ENCODE data around the gene YAE1. TPM values are rescaled to one million over a fixed set of nuclear protein-coding genes. Genes with fewer than 3 reads are reported as not detected.

Gene YAE1
- total RNA-seq, 2 experiments from 2014 or later: 4.6 to 5.5 TPM

GRCh38 chr7:39557911-39558310, 8.3 kb upstream of the YAE1 start:
- Mint-ChIP-seq H3K9me3 (no peaks in the 10 kb centered on the region), H3K36me3 (ENCODE audit: low read depth) (no peaks in the 10 kb centered on the region), H3K27me3 (ENCODE audit: low read depth) (peaks cover 3% of the 10 kb centered on the region), H3K27ac (no peak overlapping the region), H3K4me3 (no peak overlapping the region), H3K4me1 (ENCODE audit: low read depth) (no peaks in the 10 kb centered on the region)
- intact Hi-C loops (cut with micrococcal nuclease): no loop called here
- DNase-seq: no peak
- CTCF ChIA-PET: interaction anchor here (1.0 kb wide), 1 partner anchor 104 kb away, joined by 3 read pairs; no protein-coding TSS in a partner anchor

- no peak overlapping the region for H3K4me3 Mint-ChIP-seq
- DNase-seq: no peak
- no peak overlapping the region for H3K27ac Mint-ChIP-seq
- H3K4me1 Mint-ChIP-seq (ENCODE audit: low read depth): peaks cover 3% of the 10 kb centered on the region
- no peaks in the 10 kb centered on the region for H3K36me3 Mint-ChIP-seq (ENCODE audit: low read depth)
- CTCF ChIA-PET: interaction anchor here (1.3 kb wide), 1 partner anchor 20 kb away, joined by 5 read pairs; no protein-coding TSS in a partner anchor
- no peaks in the 10 kb centered on the region for H3K9me3 Mint-ChIP-seq
- peaks cover 3% of the 10 kb centered on the region for H3K27me3 Mint-ChIP-seq (ENCODE audit: low read depth)
- intact Hi-C loops (cut with micrococcal nuclease): no loop called here
Measured at GRCh38 chr7:39560408-39560807, 5.8 kb upstream of the YAE1 start.

GRCh38 chr7:39560997-39561396, 5.2 kb upstream of the YAE1 start:
- H3K27me3 Mint-ChIP-seq (ENCODE audit: low read depth): peaks cover 3% of the 10 kb centered on the region
- no peak overlapping the region for H3K27ac Mint-ChIP-seq
- DNase-seq: no peak
- H3K36me3 Mint-ChIP-seq (ENCODE audit: low read depth): no peaks in the 10 kb centered on the region
- intact Hi-C loops (cut with micrococcal nuclease): no loop called here
- CTCF ChIA-PET: interaction anchor here (1.3 kb wide), 1 partner anchor 19 kb away, joined by 5 read pairs; no protein-coding TSS in a partner anchor
- H3K4me3 Mint-ChIP-seq: no peak overlapping the region
- H3K4me1 Mint-ChIP-seq (ENCODE audit: low read depth): peaks cover 4% of the 10 kb centered on the region
- no peaks in the 10 kb centered on the region for H3K9me3 Mint-ChIP-seq

- H3K9me3 Mint-ChIP-seq: no peaks in the 10 kb centered on the region
Measured at GRCh38 chr7:39565538-39565937, 666 bp upstream of the YAE1 start.

GRCh38 chr7:39567294-39567693, 1.1 kb downstream of the YAE1 start:
- peaks cover 6% of the 10 kb centered on the region for H3K36me3 Mint-ChIP-seq (ENCODE audit: low read depth)
- no peak for DNase-seq
- peak overlapping the region; percentile 97 for H3K4me3 Mint-ChIP-seq
- no peaks in the 10 kb centered on the region for H3K9me3 Mint-ChIP-seq
- intact Hi-C loops (cut with micrococcal nuclease): loop anchor here (5.0 kb wide), 2 partner anchors 485 to 660 kb away; partner anchors contain the start of gene VPS41
- no peak overlapping the region for H3K27ac Mint-ChIP-seq
- CTCF ChIA-PET: interaction anchor here (0.6 to 1.3 kb wide), 4 partner anchors 13 to 183 kb away, joined by 3 to 14 read pairs (median 3); no protein-coding TSS in a partner anchor
- H3K27me3 Mint-ChIP-seq (ENCODE audit: low read depth): no peaks in the 10 kb centered on the region
- peaks cover 18% of the 10 kb centered on the region for H3K4me1 Mint-ChIP-seq (ENCODE audit: low read depth)

More at GRCh38 chr7:39565538-39565937, 666 bp upstream of the YAE1 start:
- Mint-ChIP-seq H3K27ac (peak overlapping the region; percentile 95), H3K36me3 (ENCODE audit: low read depth) (peaks cover 4% of the 10 kb centered on the region), H3K4me1 (ENCODE audit: low read depth) (peaks cover 18% of the 10 kb centered on the region), H3K27me3 (ENCODE audit: low read depth) (no peaks in the 10 kb centered on the region), H3K4me3 (peak overlapping the region; percentile 97)
- intact Hi-C loops (cut with micrococcal nuclease): loop anchor here (5.0 kb wide), 2 partner anchors 487 to 658 kb away; partner anchors contain the start of gene VPS41
- CTCF ChIA-PET: no interaction called here
- no peak for DNase-seq

GRCh38 chr7:39574673-39575349, 8.6 kb downstream of the YAE1 start:
- CTCF ChIA-PET: interaction anchor here (0.6 to 11.2 kb wide), 5 partner anchors 16 to 456 kb away, joined by 3 to 364 read pairs (median 3); no protein-coding TSS in a partner anchor
- H3K27ac Mint-ChIP-seq: no peak overlapping the region

GRCh38 chr7:39577229-39577874, 11.1 kb downstream of the YAE1 start:
- no peak for DNase-seq
- Mint-ChIP-seq H3K27ac (no peak overlapping the region), H3K27me3 (ENCODE audit: low read depth) (no peaks in the 10 kb centered on the region), H3K4me3 (no peak overlapping the region), H3K9me3 (no peaks in the 10 kb centered on the region), H3K4me1 (ENCODE audit: low read depth) (peaks cover 8% of the 10 kb centered on the region), H3K36me3 (ENCODE audit: low read depth) (no peaks in the 10 kb centered on the region)
- CTCF ChIA-PET: interaction anchor here (0.6 to 11.2 kb wide), 10 partner anchors 12 to 475 kb away, joined by 3 to 364 read pairs (median 5); partner anchors contain the start of gene RALA
- intact Hi-C loops (cut with micrococcal nuclease): no loop called here

More at GRCh38 chr7:39574673-39575349, 8.6 kb downstream of the YAE1 start:
- Mint-ChIP-seq H3K9me3 (no peaks in the 10 kb centered on the region), H3K36me3 (ENCODE audit: low read depth) (peaks cover 3% of the 10 kb centered on the region), H3K27me3 (ENCODE audit: low read depth) (no peaks in the 10 kb centered on the region), H3K4me3 (no peak overlapping the region), H3K4me1 (ENCODE audit: low read depth) (peaks cover 4% of the 10 kb centered on the region)
- intact Hi-C loops (cut with micrococcal nuclease): no loop called here
- no peak for DNase-seq

- Mint-ChIP-seq H3K4me3 (no peak overlapping the region), H3K9me3 (no peaks in the 10 kb centered on the region), H3K36me3 (ENCODE audit: low read depth) (no peaks in the 10 kb centered on the region), H3K27me3 (ENCODE audit: low read depth) (no peaks in the 10 kb centered on the region), H3K4me1 (ENCODE audit: low read depth) (peaks cover 11% of the 10 kb centered on the region), H3K27ac (no peak overlapping the region)
- CTCF ChIA-PET: interaction anchor here (0.5 to 11.2 kb wide), 46 partner anchors 8 to 472 kb away, joined by 3 to 364 read pairs (median 4); partner anchors contain the start of genes RALA and YAE1
- DNase-seq: peak; percentile 89
- intact Hi-C loops (cut with micrococcal nuclease): loop anchor here (1.0 to 5.0 kb wide), 7 partner anchors 14 to 552 kb away; partner anchors contain the start of genes MPLKIP and YAE1
Measured at GRCh38 chr7:39580149-39580874, 14.1 kb downstream of the YAE1 start.

GRCh38 chr7:39582536-39582935, 16.3 kb downstream of the YAE1 start:
- peaks cover 13% of the 10 kb centered on the region for H3K4me1 Mint-ChIP-seq (ENCODE audit: low read depth)
- CTCF ChIA-PET: interaction anchor here (0.6 to 11.2 kb wide), 6 partner anchors 11 to 162 kb away, joined by 3 to 364 read pairs (median 18); partner anchors contain the start of gene RALA
- H3K9me3 Mint-ChIP-seq: no peaks in the 10 kb centered on the region
- no peak overlapping the region for H3K4me3 Mint-ChIP-seq
- DNase-seq: no peak
- H3K27ac Mint-ChIP-seq: no peak overlapping the region
- intact Hi-C loops (cut with micrococcal nuclease): loop anchor here (5.0 kb wide), 2 partner anchors 315 to 550 kb away; partner anchors contain the start of gene MPLKIP
- H3K36me3 Mint-ChIP-seq (ENCODE audit: low read depth): no peaks in the 10 kb centered on the region
- no peaks in the 10 kb centered on the region for H3K27me3 Mint-ChIP-seq (ENCODE audit: low read depth)

GRCh38 chr7:39583539-39583938, 17.3 kb downstream of the YAE1 start:
- intact Hi-C loops (cut with micrococcal nuclease): loop anchor here (5.0 kb wide), 2 partner anchors 314 to 549 kb away; partner anchors contain the start of gene MPLKIP
- Mint-ChIP-seq H3K27ac (no peak overlapping the region), H3K4me3 (no peak overlapping the region), H3K9me3 (no peaks in the 10 kb centered on the region), H3K27me3 (ENCODE audit: low read depth) (no peaks in the 10 kb centered on the region), H3K36me3 (ENCODE audit: low read depth) (no peaks in the 10 kb centered on the region), H3K4me1 (ENCODE audit: low read depth) (peaks cover 16% of the 10 kb centered on the region)
- CTCF ChIA-PET: interaction anchor here (11.2 kb wide), 1 partner anchor 161 kb away, joined by 364 read pairs; no protein-coding TSS in a partner anchor
- no peak for DNase-seq

- DNase-seq: no peak
- H3K9me3 Mint-ChIP-seq: no peaks in the 10 kb centered on the region
- intact Hi-C loops (cut with micrococcal nuclease): no loop called here
- H3K27ac Mint-ChIP-seq: no peak overlapping the region
- H3K4me1 Mint-ChIP-seq (ENCODE audit: low read depth): peaks cover 33% of the 10 kb centered on the region
- no peaks in the 10 kb centered on the region for H3K27me3 Mint-ChIP-seq (ENCODE audit: low read depth)
- no peaks in the 10 kb centered on the region for H3K36me3 Mint-ChIP-seq (ENCODE audit: low read depth)
- CTCF ChIA-PET: no interaction called here
- H3K4me3 Mint-ChIP-seq: no peak overlapping the region
Measured at GRCh38 chr7:39587393-39587792, 21.2 kb downstream of the YAE1 start.

Measured in activated naive CD4-positive, alpha-beta T cell treated with anti-CD3 and anti-CD28 coated beads for 36 hours (primary cell).